Loucy (cell line): ENCODE measurements around the gene KL.

Experiments
- CTCF ChIP-seq: fragments of 200-600 bp; sonication (generic); conservative IDR thresholded peaks from 2 replicates; pipeline ENCODE4 v1.5.1; 2014; ENCODE audit warnings: mild to moderate bottlenecking, antibody characterized with exemption, low read length
- EZH2phosphoT487 ChIP-seq: fragments of 200-600 bp; IDR thresholded peaks from 2 replicates; pipeline ENCODE4 v1.6.1; 2018; ENCODE audit warnings: antibody characterized with exemption, mild to moderate bottlenecking, moderate library complexity, borderline replicate concordance

- TF ChIP-seq CTCF (no peak), EZH2phosphoT487 (no peak)
Measured at GRCh38 chr13:33000365-33000764, 15.9 kb upstream of the KL start.
